MM.1S (cell line): ENCODE data around the gene CCL25.

Source experiments
- DNase-seq: peaks from one replicate; pipeline ENCODE4 v3.0.0-alpha.2; 2015
- H2AFZ ChIP-seq: fragments of 300-600 bp; sonication (generic); 2 replicates; pipeline ENCODE4 v1.6.0; 2016; ENCODE audit warnings: antibody characterized with exemption, low read length
- H3F3A ChIP-seq: fragments of 300-600 bp; sonication (generic); 2 replicates; pipeline ENCODE4 v1.6.1; 2016; ENCODE audit warnings: mild to moderate bottlenecking, antibody characterized with exemption, low read length, moderate library complexity, mixed read lengths; ENCODE audit not compliant: insufficient read depth
- H3K27ac ChIP-seq: fragments of 300-600 bp; sonication (generic); 2 replicates; pipeline ENCODE4 v1.5.1; 2016; ENCODE audit warnings: mild to moderate bottlenecking, low read length
- H3K27me3 ChIP-seq: fragments of 300-600 bp; sonication (generic); replicated peaks from 2 replicates; pipeline ENCODE4 v1.6.0; 2016; ENCODE audit warnings: low read length; ENCODE audit not compliant: insufficient read depth
- H3K36me3 ChIP-seq: fragments of 300-600 bp; sonication (generic); replicated peaks from 2 replicates; pipeline ENCODE4 v1.6.1; 2016; ENCODE audit warnings: mild to moderate bottlenecking, low read length, mixed read lengths; ENCODE audit not compliant: insufficient read depth
- H3K4me1 ChIP-seq: fragments of 300-600 bp; sonication (generic); 2 replicates; pipeline ENCODE4 v1.6.1; 2016; ENCODE audit warnings: low read length, mixed read lengths
- H3K4me2 ChIP-seq: fragments of 300-600 bp; sonication (generic); 2 replicates; pipeline ENCODE4 v1.6.0; 2016; ENCODE audit warnings: low read depth, low read length
- H3K4me3 ChIP-seq: fragments of 300-600 bp; sonication (generic); 2 replicates; pipeline ENCODE4 v1.5.1; 2016; ENCODE audit warnings: low read length, mixed read lengths
- H3K79me2 ChIP-seq: fragments of 300-600 bp; sonication (generic); 2 replicates; pipeline ENCODE4 v1.6.1; 2016; ENCODE audit warnings: mixed run types, low read length, mixed read lengths
- H3K9ac ChIP-seq: fragments of 300-600 bp; sonication (generic); 2 replicates; pipeline ENCODE4 v1.6.1; 2016; ENCODE audit warnings: low read length, mixed read lengths
- H3K9me2 ChIP-seq: fragments of 300-600 bp; sonication (generic); replicated peaks from 2 replicates; pipeline ENCODE4 v1.6.1; 2016; ENCODE audit warnings: mild to moderate bottlenecking, low read length, mixed read lengths; ENCODE audit not compliant: insufficient read depth
- H3K9me3 ChIP-seq: fragments of 300-600 bp; sonication (generic); replicated peaks from 2 replicates; pipeline ENCODE4 v1.6.1; 2016; ENCODE audit warnings: mild to moderate bottlenecking, low read length, mixed read lengths; ENCODE audit not compliant: insufficient read depth
- H4K20me1 ChIP-seq: fragments of 300-600 bp; sonication (generic); 2 replicates; pipeline ENCODE4 v1.6.1; 2016; ENCODE audit warnings: mild to moderate bottlenecking, low read length, moderate library complexity, mixed read lengths; ENCODE audit not compliant: insufficient read depth
- EZH2 ChIP-seq: fragments of 300-600 bp; sonication (generic); optimal IDR thresholded peaks from 2 replicates; pipeline ENCODE3; 2017; ENCODE audit warnings: low read depth, mild to moderate bottlenecking, antibody characterized with exemption, low read length, mixed read lengths
- EZH2phosphoT487 ChIP-seq: fragments of 300-600 bp; sonication (generic); IDR thresholded peaks from 2 replicates; pipeline ENCODE4 v1.6.1; 2018; ENCODE audit warnings: antibody characterized with exemption, low read length
- TF ChIP-seq, protein P1 (sequence below): fragments of 300-600 bp; sonication (generic); IDR thresholded peaks from 2 replicates; pipeline ENCODE4 v1.5.1; 2016; ENCODE audit warnings: antibody characterized with exemption, low read length, mixed read lengths

The CCL25 gene

GRCh38 chr19:8088752-8089663, 36.4 kb downstream of the CCL25 start:
- H3K27ac ChIP-seq = no peak overlapping the region
- H3K79me2 ChIP-seq = no peaks in the 10 kb centered on the region
- H3K9me3 ChIP-seq = no peaks in the 10 kb centered on the region
- no peak for DNase-seq
- no peaks in the 10 kb centered on the region for H4K20me1 ChIP-seq
- H3K27me3 ChIP-seq = peaks cover 48% of the 10 kb centered on the region
- no peak overlapping the region for H3K4me3 ChIP-seq
- no peaks in the 10 kb centered on the region for H3K4me1 ChIP-seq
- TF ChIP-seq EZH2 (no peak), EZH2phosphoT487 (no peak)
- TF ChIP-seq, protein P1, sequence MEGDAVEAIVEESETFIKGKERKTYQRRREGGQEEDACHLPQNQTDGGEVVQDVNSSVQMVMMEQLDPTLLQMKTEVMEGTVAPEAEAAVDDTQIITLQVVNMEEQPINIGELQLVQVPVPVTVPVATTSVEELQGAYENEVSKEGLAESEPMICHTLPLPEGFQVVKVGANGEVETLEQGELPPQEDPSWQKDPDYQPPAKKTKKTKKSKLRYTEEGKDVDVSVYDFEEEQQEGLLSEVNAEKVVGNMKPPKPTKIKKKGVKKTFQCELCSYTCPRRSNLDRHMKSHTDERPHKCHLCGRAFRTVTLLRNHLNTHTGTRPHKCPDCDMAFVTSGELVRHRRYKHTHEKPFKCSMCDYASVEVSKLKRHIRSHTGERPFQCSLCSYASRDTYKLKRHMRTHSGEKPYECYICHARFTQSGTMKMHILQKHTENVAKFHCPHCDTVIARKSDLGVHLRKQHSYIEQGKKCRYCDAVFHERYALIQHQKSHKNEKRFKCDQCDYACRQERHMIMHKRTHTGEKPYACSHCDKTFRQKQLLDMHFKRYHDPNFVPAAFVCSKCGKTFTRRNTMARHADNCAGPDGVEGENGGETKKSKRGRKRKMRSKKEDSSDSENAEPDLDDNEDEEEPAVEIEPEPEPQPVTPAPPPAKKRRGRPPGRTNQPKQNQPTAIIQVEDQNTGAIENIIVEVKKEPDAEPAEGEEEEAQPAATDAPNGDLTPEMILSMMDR = no peak
- H3K36me3 ChIP-seq = no peaks in the 10 kb centered on the region
- no peak overlapping the region for H2AFZ ChIP-seq
- H3K4me2 ChIP-seq = no peak overlapping the region
- no peaks in the 10 kb centered on the region for H3F3A ChIP-seq
- H3K9me2 ChIP-seq = no peaks in the 10 kb centered on the region
- H3K9ac ChIP-seq = no peak overlapping the region

DNA sequence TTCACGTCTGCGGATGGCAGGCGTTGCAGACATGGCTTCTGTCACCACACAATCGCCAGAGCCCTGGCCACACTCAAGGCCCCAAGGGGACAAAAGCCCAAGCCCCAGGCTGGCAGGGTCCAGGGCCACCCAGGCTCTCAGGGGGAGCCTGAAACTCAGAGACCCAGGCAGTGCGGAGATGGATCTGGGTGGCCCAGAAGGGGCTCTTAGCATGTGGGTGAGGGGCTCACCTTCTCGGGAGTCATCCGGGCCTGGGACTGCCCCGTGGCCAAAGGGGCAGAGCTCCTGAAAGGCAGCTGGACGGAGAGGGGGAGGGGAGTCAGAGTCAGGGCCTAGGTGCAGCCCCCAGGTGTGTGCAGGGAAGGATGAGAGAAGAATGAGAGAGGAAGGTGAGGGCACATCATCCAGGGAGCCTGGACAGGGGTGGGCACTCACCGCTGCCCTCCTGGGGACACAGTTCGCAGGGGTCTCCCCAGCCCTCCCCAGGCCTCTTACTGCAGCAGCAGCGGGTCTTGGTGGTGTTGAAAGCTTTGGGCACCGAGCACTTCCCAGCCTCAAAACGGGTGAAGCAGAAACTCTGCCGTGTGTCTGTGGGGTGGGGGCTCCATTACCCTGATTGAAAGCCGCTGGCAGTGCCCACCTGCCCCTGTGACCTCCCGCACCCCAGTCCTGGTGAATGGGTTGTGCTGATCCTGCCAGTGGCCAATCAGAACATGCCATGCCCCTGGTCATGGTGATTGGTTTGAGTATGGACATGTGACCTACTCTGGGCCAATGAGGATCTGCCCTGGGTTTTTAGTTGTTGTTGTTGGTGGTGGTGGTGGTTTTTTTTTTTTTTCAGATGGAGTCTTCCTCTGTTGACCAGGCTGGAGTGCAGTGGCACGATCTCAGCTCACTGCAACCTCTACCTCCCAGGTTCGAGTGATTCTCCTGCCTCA, 37.4 kb downstream of the CCL25 start:
- H2AFZ ChIP-seq = no peak overlapping the region

GRCh38 chr19:8090950-8091349, 38.4 kb downstream of the CCL25 start:
- 0 out of 2 replicates have a peak, but pooled peaks cover 2% of the 10 kb centered on the region for H3K9me3 ChIP-seq
- H2AFZ ChIP-seq = no peak overlapping the region
- H3K27ac ChIP-seq = no peak overlapping the region
- TF ChIP-seq, protein P1 = no peak
- TF ChIP-seq EZH2phosphoT487 (no peak), EZH2 (no peak)
- H3F3A ChIP-seq = no peaks in the 10 kb centered on the region
- H3K4me1 ChIP-seq = no peaks in the 10 kb centered on the region
- no peaks in the 10 kb centered on the region for H3K36me3 ChIP-seq
- no peak overlapping the region for H3K4me3 ChIP-seq
- no peak for DNase-seq
- no peaks in the 10 kb centered on the region for H4K20me1 ChIP-seq
- H3K79me2 ChIP-seq = no peaks in the 10 kb centered on the region
- no peak overlapping the region for H3K9ac ChIP-seq
- peaks cover 41% of the 10 kb centered on the region for H3K27me3 ChIP-seq
- no peaks in the 10 kb centered on the region for H3K9me2 ChIP-seq
- H3K4me2 ChIP-seq = no peak overlapping the region

More for the DNA sequence above, 37.4 kb downstream of the CCL25 start:
- no peaks in the 10 kb centered on the region for H3K9me3 ChIP-seq
- no peaks in the 10 kb centered on the region for H3K4me1 ChIP-seq
- no peaks in the 10 kb centered on the region for H4K20me1 ChIP-seq
- peaks cover 45% of the 10 kb centered on the region for H3K27me3 ChIP-seq
- no peaks in the 10 kb centered on the region for H3K79me2 ChIP-seq
- no peaks in the 10 kb centered on the region for H3F3A ChIP-seq
- H3K27ac ChIP-seq = no peak overlapping the region
- H3K9ac ChIP-seq = no peak overlapping the region
- DNase-seq = no peak
- H3K4me2 ChIP-seq = no peak overlapping the region
- H3K4me3 ChIP-seq = no peak overlapping the region
- H3K36me3 ChIP-seq = no peaks in the 10 kb centered on the region
- TF ChIP-seq, protein P1 = no peak
- TF ChIP-seq EZH2phosphoT487 = no peak
- TF ChIP-seq EZH2 = no peak
- H3K9me2 ChIP-seq = no peaks in the 10 kb centered on the region
